Measurements from ENCODE around the gene FAM151B.
A peak's percentile ranks its signal among the peaks of the same experiment; 100 is the strongest.
"Not testable (repeated sequence)": the region's sequence is repeated elsewhere in the genome, so short reads cannot be mapped to it uniquely, and the experiment has no call there.

The FAM151B gene

GRCh38 chr5:80466669-80467485, 21.0 kb upstream of the FAM151B start:
- no peak for DNase-seq (ENCODE audit: low read depth)
- H3K4me3 ChIP-seq (ENCODE audit: low read depth, low read length) = no peak overlapping the region
- in situ Hi-C loops (cut with HindIII; ENCODE audit: low sequenced_read_pairs) = no loop called here
- TF ChIP-seq CTCF (IDR thresholded peaks at IDR 0.05; ENCODE audit: low read depth, low read length, missing control alignments) = no peak

GRCh38 chr5:80468131-80468530, 19.8 kb upstream of the FAM151B start:
- no peak for DNase-seq (ENCODE audit: low read depth)
- no peak for TF ChIP-seq CTCF (IDR thresholded peaks at IDR 0.05; ENCODE audit: low read depth, low read length, missing control alignments)
- in situ Hi-C loops (cut with HindIII; ENCODE audit: low sequenced_read_pairs) = no loop called here
- no peak overlapping the region for H3K4me3 ChIP-seq (ENCODE audit: low read depth, low read length)

- H3K4me3 ChIP-seq (ENCODE audit: low read depth, low read length); in situ Hi-C loops (cut with HindIII; ENCODE audit: low sequenced_read_pairs): not testable (repeated sequence)
Measured at GRCh38 chr5:80470631-80471030, 17.3 kb upstream of the FAM151B start.

DNA sequence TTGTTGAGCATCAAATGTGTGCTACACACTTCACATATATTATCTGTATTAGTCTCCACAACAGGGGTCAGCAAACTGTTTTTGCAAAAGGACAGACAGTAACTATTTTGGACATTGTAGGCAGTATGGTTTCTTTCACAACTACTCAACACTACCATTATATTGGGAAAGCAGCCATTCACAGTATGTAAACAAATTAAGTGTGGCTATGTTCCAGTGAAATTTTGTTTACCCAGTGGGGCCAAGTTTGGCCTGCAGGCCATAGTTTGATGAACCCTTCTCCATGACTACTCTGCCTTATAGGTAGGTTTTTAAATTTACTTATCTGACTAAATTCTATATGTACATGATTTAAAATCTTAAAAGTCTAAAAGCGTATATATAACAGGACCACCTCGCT, 13.0 kb upstream of the FAM151B start:
- in situ Hi-C loops (cut with HindIII; ENCODE audit: low sequenced_read_pairs) = no loop called here
- no peak overlapping the region for H3K4me3 ChIP-seq (ENCODE audit: low read depth, low read length)
- DNase-seq (ENCODE audit: low read depth) = no peak
- no peak for TF ChIP-seq CTCF (IDR thresholded peaks at IDR 0.05; ENCODE audit: low read depth, low read length, missing control alignments)

More at GRCh38 chr5:80470631-80471030, 17.3 kb upstream of the FAM151B start:
- DNase-seq (ENCODE audit: low read depth) = not testable (repeated sequence)

DNA sequence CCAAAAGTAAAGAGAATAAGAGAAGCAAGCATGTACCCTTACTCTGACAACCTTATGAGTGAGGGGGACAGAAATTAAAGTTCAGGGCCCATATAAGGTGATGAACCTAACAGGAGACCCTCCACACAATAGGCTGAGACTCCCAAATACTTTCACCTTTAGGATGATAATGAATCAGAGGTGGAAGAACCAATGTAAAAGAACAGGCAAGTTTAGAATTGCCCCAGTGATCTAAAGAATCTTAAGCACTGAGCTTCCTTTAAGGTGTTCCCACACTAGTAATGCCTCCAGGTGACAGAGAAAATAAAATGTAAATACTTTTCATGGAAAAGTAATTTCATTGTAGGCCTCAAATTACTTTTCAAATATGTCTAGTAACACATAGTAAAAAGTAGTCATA, 8.2 kb upstream of the FAM151B start:
- in situ Hi-C loops (cut with HindIII; ENCODE audit: low sequenced_read_pairs) = no loop called here
- no peak for DNase-seq (ENCODE audit: low read depth)
- no peak for TF ChIP-seq CTCF (IDR thresholded peaks at IDR 0.05; ENCODE audit: low read depth, low read length, missing control alignments)
- H3K4me3 ChIP-seq (ENCODE audit: low read depth, low read length) = no peak overlapping the region

DNA sequence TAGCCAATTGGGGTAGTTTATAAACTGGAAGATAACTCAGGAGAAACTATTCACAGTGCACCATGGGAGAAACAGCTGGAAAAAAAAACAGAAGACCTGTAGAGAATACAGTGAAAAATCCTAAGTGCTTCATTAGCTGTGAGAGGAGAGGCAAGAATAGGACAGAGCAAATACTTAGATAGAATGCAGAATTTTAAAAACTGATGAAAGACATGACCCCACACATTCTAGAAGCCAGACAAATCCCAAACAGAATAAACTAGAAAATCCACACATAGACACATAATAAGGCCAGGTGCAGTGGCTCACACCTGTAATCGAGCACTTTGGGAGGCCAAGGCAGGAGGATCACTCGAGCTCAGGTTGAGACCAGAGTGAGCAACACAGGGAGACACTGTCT, 7.5 kb upstream of the FAM151B start:
- in situ Hi-C loops (cut with HindIII; ENCODE audit: low sequenced_read_pairs) = no loop called here
- DNase-seq (ENCODE audit: low read depth) = no peak
- H3K4me3 ChIP-seq (ENCODE audit: low read depth, low read length) = no peak overlapping the region
- TF ChIP-seq CTCF (IDR thresholded peaks at IDR 0.05; ENCODE audit: low read depth, low read length, missing control alignments) = no peak

- in situ Hi-C loops (cut with HindIII; ENCODE audit: low sequenced_read_pairs) = no loop called here
- peak; percentile 88 for TF ChIP-seq CTCF (IDR thresholded peaks at IDR 0.05; ENCODE audit: low read depth, low read length, missing control alignments)
- DNase-seq (ENCODE audit: low read depth) = peak; percentile 49
- no peak overlapping the region for H3K4me3 ChIP-seq (ENCODE audit: low read depth, low read length)
Measured at GRCh38 chr5:80481019-80481893, 6.6 kb upstream of the FAM151B start.

Data from astrocyte of the cerebellum (primary cell).